Measurements from ENCODE around the gene FKBP8.

The FKBP8 gene

GRCh38 chr19:18488403-18488723, 55.0 kb downstream of the FKBP8 start:
- ATAC-seq, result peak; percentile 78
- TF ChIP-seq CREB5 (CRISPR knock-in tag; IDR thresholded peaks at IDR 0.05; ENCODE audit: low read depth) (no peak), ZNF8 (CRISPR knock-in tag; IDR thresholded peaks at IDR 0.05) (no peak), CSDC2 (CRISPR knock-in tag; IDR thresholded peaks at IDR 0.05) (no peak), ZFP30 (CRISPR knock-in tag; IDR thresholded peaks at IDR 0.05) (no peak), ZC3H10 (CRISPR knock-in tag; IDR thresholded peaks at IDR 0.05) (no peak), TOX (CRISPR knock-in tag; IDR thresholded peaks at IDR 0.05; ENCODE audit: borderline replicate concordance) (no peak), ESRRG (CRISPR knock-in tag; IDR thresholded peaks at IDR 0.05) (no peak), PPARA (CRISPR knock-in tag; IDR thresholded peaks at IDR 0.05; ENCODE audit: borderline replicate concordance) (no peak), ZNF70 (CRISPR knock-in tag; IDR thresholded peaks at IDR 0.05) (no peak), GLIS3 (CRISPR knock-in tag; IDR thresholded peaks at IDR 0.05) (no peak)

GRCh38 chr19:18487576-18488402, 55.6 kb downstream of the FKBP8 start:
- no peak for ATAC-seq
- TF ChIP-seq ARNTL (CRISPR knock-in tag; IDR thresholded peaks at IDR 0.05; ENCODE audit: borderline replicate concordance, low read depth), result no peak
- TF ChIP-seq ESRRG (CRISPR knock-in tag; IDR thresholded peaks at IDR 0.05), result no peak
- no peak for TF ChIP-seq TOX (CRISPR knock-in tag; IDR thresholded peaks at IDR 0.05; ENCODE audit: borderline replicate concordance)
- no peak for TF ChIP-seq SNAI2 (CRISPR knock-in tag; IDR thresholded peaks at IDR 0.05)
- no peak for TF ChIP-seq CSDC2 (CRISPR knock-in tag; IDR thresholded peaks at IDR 0.05)
- no peak for TF ChIP-seq OSR1 (CRISPR knock-in tag; IDR thresholded peaks at IDR 0.05)
- TF ChIP-seq GLIS3 (CRISPR knock-in tag; IDR thresholded peaks at IDR 0.05), result no peak

GRCh38 chr19:18486746-18487145, 56.6 kb downstream of the FKBP8 start:
- TF ChIP-seq CSRNP3 (CRISPR knock-in tag; IDR thresholded peaks at IDR 0.05) (no peak), ESRRG (CRISPR knock-in tag; IDR thresholded peaks at IDR 0.05) (no peak), CSDC2 (CRISPR knock-in tag; IDR thresholded peaks at IDR 0.05) (no peak), ZFP3 (CRISPR knock-in tag; IDR thresholded peaks at IDR 0.05) (no peak), SNAI2 (CRISPR knock-in tag; IDR thresholded peaks at IDR 0.05) (no peak), ISL1 (CRISPR knock-in tag; IDR thresholded peaks at IDR 0.05) (no peak), ZNF565 (CRISPR knock-in tag; conservative IDR thresholded peaks at IDR 0.05; ENCODE audit: low read depth) (no peak), CREB5 (CRISPR knock-in tag; IDR thresholded peaks at IDR 0.05; ENCODE audit: low read depth) (no peak), RARB (CRISPR knock-in tag; IDR thresholded peaks at IDR 0.05) (no peak), TCF4 (CRISPR knock-in tag; IDR thresholded peaks at IDR 0.05; ENCODE audit: borderline replicate concordance) (no peak), GLIS3 (CRISPR knock-in tag; IDR thresholded peaks at IDR 0.05) (no peak), OSR1 (CRISPR knock-in tag; IDR thresholded peaks at IDR 0.05) (no peak), ZC3H10 (CRISPR knock-in tag; IDR thresholded peaks at IDR 0.05) (no peak), TSHZ2 (CRISPR knock-in tag; IDR thresholded peaks at IDR 0.05) (no peak), ZNF70 (CRISPR knock-in tag; IDR thresholded peaks at IDR 0.05) (no peak)
- ATAC-seq, result no peak

GRCh38 chr19:18484992-18485391, 58.4 kb downstream of the FKBP8 start:
- ATAC-seq, result no peak
- TF ChIP-seq ESRRG (CRISPR knock-in tag; IDR thresholded peaks at IDR 0.05) (no peak), TOX (CRISPR knock-in tag; IDR thresholded peaks at IDR 0.05; ENCODE audit: borderline replicate concordance) (no peak), RARB (CRISPR knock-in tag; IDR thresholded peaks at IDR 0.05) (no peak), ARNTL (CRISPR knock-in tag; IDR thresholded peaks at IDR 0.05; ENCODE audit: borderline replicate concordance, low read depth) (no peak), ZNF565 (CRISPR knock-in tag; conservative IDR thresholded peaks at IDR 0.05; ENCODE audit: low read depth) (no peak), TCF4 (CRISPR knock-in tag; IDR thresholded peaks at IDR 0.05; ENCODE audit: borderline replicate concordance) (no peak), ISL1 (CRISPR knock-in tag; IDR thresholded peaks at IDR 0.05) (no peak), PATZ1 (CRISPR knock-in tag; IDR thresholded peaks at IDR 0.05; ENCODE audit: borderline replicate concordance) (no peak), ZNF70 (CRISPR knock-in tag; IDR thresholded peaks at IDR 0.05) (no peak)
